K562 (cell line): ENCODE data around the gene ZNF468. TPM values are rescaled to one million over a fixed set of nuclear protein-coding genes. Genes with fewer than 3 reads are reported as not detected.

ENCODE experiments used
- ADNP ChIP-seq: fragments of 200-800 bp; sonication (Bioruptor generic); IDR thresholded peaks from 2 replicates; pipeline ENCODE4 v1.6.1; 2016; ENCODE audit warnings: missing genetic modification characterization, missing compliant biosample characterization
- BACH1 ChIP-seq: fragments of 200-800 bp; sonication (Bioruptor generic); IDR thresholded peaks from 2 replicates; pipeline ENCODE4 v1.6.1; 2016; ENCODE audit warnings: missing genetic modification characterization, missing compliant biosample characterization
- E2F3 ChIP-seq: fragments of 250-450 bp; sonication (Bioruptor Pico); IDR thresholded peaks from 2 replicates; pipeline ENCODE4 v1.4.0; 2020; ENCODE audit warnings: mild to moderate bottlenecking
- FOSL1 ChIP-seq: fragments of 200-800 bp; sonication (Bioruptor generic); conservative IDR thresholded peaks from 2 replicates; pipeline ENCODE4 v1.6.1; 2016; ENCODE audit warnings: missing genetic modification characterization, missing compliant biosample characterization
- FOXK1 ChIP-seq: sonication (generic); formaldehyde crosslinking; IDR thresholded peaks from 2 replicates; pipeline ENCODE4 v1.8.0; 2022; ENCODE audit warnings: missing genetic modification reagents, mild to moderate bottlenecking, borderline replicate concordance
- FOXP1 ChIP-seq: sonication (generic); formaldehyde crosslinking; IDR thresholded peaks from 2 replicates; pipeline ENCODE4 v1.8.0; 2022; ENCODE audit warnings: mild to moderate bottlenecking, missing genetic modification reagents
- GATAD2A ChIP-seq: fragments of 450-650 bp; IDR thresholded peaks from 2 replicates; pipeline ENCODE4 v1.6.1; 2017
- HNRNPH1 ChIP-seq: fragments of 200-400 bp; formaldehyde crosslinking; optimal IDR thresholded peaks from 2 replicates; pipeline ENCODE3; 2017; ENCODE audit warnings: low read depth, mild to moderate bottlenecking, low read length, moderate library complexity
- HNRNPK ChIP-seq: fragments of 200-400 bp; formaldehyde crosslinking; IDR thresholded peaks from one replicate; pipeline ENCODE4 v1.6.1; 2018; ENCODE audit warnings: mild to moderate bottlenecking, low read depth, low read length; ENCODE audit not compliant: poor library complexity, severe bottlenecking
- KAT2B ChIP-seq: IDR thresholded peaks from one replicate; pipeline ENCODE4 v1.6.1; 2012; ENCODE audit warnings: low read depth, mild to moderate bottlenecking, control low read depth, inconsistent platforms, low read length, moderate library complexity
- LARP7 ChIP-seq: fragments of 450-650 bp; IDR thresholded peaks from 2 replicates; pipeline ENCODE4 v1.6.1; 2016
- POLR2A ChIP-seq: fragments of 450-650 bp; conservative IDR thresholded peaks from 2 replicates; pipeline ENCODE4 v1.6.1; 2016
- SAP30 ChIP-seq: fragments of 200-600 bp; sonication (generic); IDR thresholded peaks from 2 replicates; pipeline ENCODE4 v1.6.1; 2012; ENCODE audit warnings: borderline replicate concordance, low read depth, mild to moderate bottlenecking, moderate library complexity, low read length, control low read depth, inconsistent platforms; ENCODE audit not compliant: insufficient read depth, poor library complexity, severe bottlenecking
- SMARCC2 ChIP-seq: fragments of 450-650 bp; IDR thresholded peaks from 2 replicates; pipeline ENCODE4 v1.6.1; 2017; ENCODE audit warnings: antibody characterized with exemption, moderate library complexity, mild to moderate bottlenecking, low read depth
- SOX6 ChIP-seq: fragments of 450-650 bp; IDR thresholded peaks from 2 replicates; pipeline ENCODE4 v1.6.1; 2014; ENCODE audit warnings: mild to moderate bottlenecking
- ZBTB1 ChIP-seq: sonication (generic); formaldehyde crosslinking; IDR thresholded peaks from 2 replicates; pipeline ENCODE4 v1.8.1; 2023; ENCODE audit warnings: missing genetic modification reagents, low read depth, mild to moderate bottlenecking, borderline replicate concordance
- ZBTB9 ChIP-seq: fragments of 450-650 bp; formaldehyde crosslinking; IDR thresholded peaks from 2 replicates; pipeline ENCODE4 v1.4.0; 2020; ENCODE audit warnings: mild to moderate bottlenecking, moderate library complexity
- ZNF175 ChIP-seq: fragments of 200-800 bp; sonication (Bioruptor generic); IDR thresholded peaks from 2 replicates; pipeline ENCODE4 v1.6.1; 2016; ENCODE audit warnings: low read depth, mild to moderate bottlenecking, missing genetic modification characterization, missing compliant biosample characterization
- ZNF436 ChIP-seq: fragments of 250-450, 450-650 bp; sonication (Bioruptor Pico); formaldehyde crosslinking; IDR thresholded peaks from 2 replicates; pipeline ENCODE4 v1.7.0; 2020; ENCODE audit warnings: mild to moderate bottlenecking
- ZNF717 ChIP-seq: fragments of 250-450 bp; sonication (Bioruptor Pico); IDR thresholded peaks from 2 replicates; pipeline ENCODE4 v1.5.0; 2021
- polyA plus RNA-seq, 8 experiments: library from polyadenylated mRNA; depleted of rRNA in 4 of 8; stranded (reverse) in 5 of 8; unstranded in 3 of 8; fragments of >200 nt; fragmentation: Nextera tagmentation in 2 of 8; fragmentation: Illumina TruSeq in 1 of 8; extraction: Ambion mirVana in 2 of 8; extraction: Trizol in 1 of 8; gene quantifications; 2 replicates each; pipeline versions ENCODE4 v1.2.1 to v1.2.3, GENCODE V29; 2011 to 2014; ENCODE audit warnings: inconsistent platforms in 1 of 8, missing spikeins in 1 of 8
- total RNA-seq, 7 experiments: library from RNA; depleted of rRNA in 6 of 7; stranded (reverse); fragments of >200 nt in 6 of 7; fragmentation: Illumina TruSeq in 2 of 7; extraction: Trizol in 2 of 7; gene quantifications; 2 replicates each; pipeline versions ENCODE4 v1.2.1 to v1.2.3, GENCODE V29; 2011 to 2021; ENCODE audit warnings: low replicate concordance in 1 of 7
- TF ChIP-seq, protein P1 (sequence below): fragments of 450-650 bp; IDR thresholded peaks from 2 replicates; pipeline ENCODE4 v1.7.0; 2016; ENCODE audit warnings: borderline replicate concordance
- TF ChIP-seq, protein P2 (sequence below): sonication (generic); formaldehyde crosslinking; IDR thresholded peaks from 2 replicates; pipeline ENCODE4 v1.8.0; 2022; ENCODE audit warnings: mild to moderate bottlenecking, low read depth, missing genetic modification reagents
- TF ChIP-seq, protein P3 (sequence below): fragments of 250-450 bp; sonication (Bioruptor Pico); IDR thresholded peaks from 2 replicates; pipeline ENCODE4 v1.6.1; 2021; ENCODE audit warnings: mild to moderate bottlenecking
- TF ChIP-seq, protein P4 (sequence below): sonication (generic); formaldehyde crosslinking; IDR thresholded peaks from 2 replicates; pipeline ENCODE4 v1.8.1; 2023; ENCODE audit warnings: mild to moderate bottlenecking, missing genetic modification reagents

ZNF468 gene
- total and polyA plus RNA-seq, 9 of the 15 experiments (the other 6 are each of a cell fraction or from before 2014, with no cell fraction given), result 15.9 to 36.2 (median 23.2) TPM

DNA sequence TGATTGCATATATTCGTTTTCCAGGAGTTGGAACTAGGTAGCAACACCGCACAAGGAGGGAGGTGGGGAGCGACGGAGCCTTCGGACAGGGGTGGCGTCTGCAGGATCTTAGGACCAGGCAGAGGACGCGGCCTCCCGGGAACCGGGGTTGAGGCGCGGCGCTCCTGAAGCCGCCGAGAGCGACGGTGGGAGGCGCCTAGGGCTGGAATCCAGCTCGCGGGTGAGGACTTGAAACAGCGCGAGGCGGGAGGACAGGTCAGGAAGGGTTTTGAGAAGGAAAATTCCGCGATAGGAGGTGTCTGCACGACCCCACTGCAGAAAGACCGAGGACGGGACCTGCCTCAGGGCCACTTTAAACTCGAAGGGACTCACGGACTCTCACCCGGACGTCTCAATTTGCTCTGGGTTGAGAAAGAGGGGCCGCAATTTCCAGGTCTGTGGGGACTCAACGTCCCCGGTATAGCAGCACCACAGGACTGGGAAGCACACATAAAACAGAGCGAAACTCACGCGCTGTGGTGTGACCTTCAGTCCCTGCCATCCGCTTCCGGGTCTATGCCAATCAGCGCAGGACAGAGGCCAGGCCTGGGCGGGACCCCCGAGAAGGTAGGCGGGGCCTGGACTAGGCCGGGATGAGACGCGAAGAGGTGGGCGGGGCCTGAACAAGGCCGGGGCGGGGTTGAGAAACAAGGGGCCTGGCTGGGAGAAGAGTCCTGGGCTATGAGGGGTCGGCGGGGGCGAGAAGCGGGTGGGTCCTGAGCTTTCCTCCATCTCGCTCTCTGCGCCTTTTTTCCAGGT, 39.9 kb upstream of the ZNF468 start, which contains the start of gene ZNF320 (continued):
- TF ChIP-seq, protein P1, sequence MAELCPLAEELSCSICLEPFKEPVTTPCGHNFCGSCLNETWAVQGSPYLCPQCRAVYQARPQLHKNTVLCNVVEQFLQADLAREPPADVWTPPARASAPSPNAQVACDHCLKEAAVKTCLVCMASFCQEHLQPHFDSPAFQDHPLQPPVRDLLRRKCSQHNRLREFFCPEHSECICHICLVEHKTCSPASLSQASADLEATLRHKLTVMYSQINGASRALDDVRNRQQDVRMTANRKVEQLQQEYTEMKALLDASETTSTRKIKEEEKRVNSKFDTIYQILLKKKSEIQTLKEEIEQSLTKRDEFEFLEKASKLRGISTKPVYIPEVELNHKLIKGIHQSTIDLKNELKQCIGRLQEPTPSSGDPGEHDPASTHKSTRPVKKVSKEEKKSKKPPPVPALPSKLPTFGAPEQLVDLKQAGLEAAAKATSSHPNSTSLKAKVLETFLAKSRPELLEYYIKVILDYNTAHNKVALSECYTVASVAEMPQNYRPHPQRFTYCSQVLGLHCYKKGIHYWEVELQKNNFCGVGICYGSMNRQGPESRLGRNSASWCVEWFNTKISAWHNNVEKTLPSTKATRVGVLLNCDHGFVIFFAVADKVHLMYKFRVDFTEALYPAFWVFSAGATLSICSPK, result no peak
- TF ChIP-seq SMARCC2 (no peak), ZNF175 (CRISPR knock-in tag) (no peak), KAT2B (no peak), E2F3 (no peak), ZBTB9 (CRISPR knock-in tag) (no peak), GATAD2A (no peak), LARP7 (no peak), ZBTB1 (no peak), BACH1 (tag) (no peak), SOX6 (no peak), ZNF436 (CRISPR knock-in tag) (no peak), FOSL1 (0 out of 2 replicates have a peak, but pooled peaks have one; percentile 17), HNRNPH1 (no peak), POLR2A (peak; percentile 97), FOXK1 (CRISPR knock-in tag) (0 out of 2 replicates have a peak, but pooled peaks have one; percentile 77), HNRNPK (no peak), SAP30 (peak; percentile 76), FOXP1 (CRISPR knock-in tag) (no peak), ZNF717 (CRISPR knock-in tag) (no peak), ADNP (no peak)
- TF ChIP-seq, protein P2, sequence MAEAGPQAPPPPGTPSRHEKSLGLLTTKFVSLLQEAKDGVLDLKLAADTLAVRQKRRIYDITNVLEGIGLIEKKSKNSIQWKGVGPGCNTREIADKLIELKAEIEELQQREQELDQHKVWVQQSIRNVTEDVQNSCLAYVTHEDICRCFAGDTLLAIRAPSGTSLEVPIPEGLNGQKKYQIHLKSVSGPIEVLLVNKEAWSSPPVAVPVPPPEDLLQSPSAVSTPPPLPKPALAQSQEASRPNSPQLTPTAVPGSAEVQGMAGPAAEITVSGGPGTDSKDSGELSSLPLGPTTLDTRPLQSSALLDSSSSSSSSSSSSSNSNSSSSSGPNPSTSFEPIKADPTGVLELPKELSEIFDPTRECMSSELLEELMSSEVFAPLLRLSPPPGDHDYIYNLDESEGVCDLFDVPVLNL (CRISPR knock-in tag), result no peak
- TF ChIP-seq, protein P3, sequence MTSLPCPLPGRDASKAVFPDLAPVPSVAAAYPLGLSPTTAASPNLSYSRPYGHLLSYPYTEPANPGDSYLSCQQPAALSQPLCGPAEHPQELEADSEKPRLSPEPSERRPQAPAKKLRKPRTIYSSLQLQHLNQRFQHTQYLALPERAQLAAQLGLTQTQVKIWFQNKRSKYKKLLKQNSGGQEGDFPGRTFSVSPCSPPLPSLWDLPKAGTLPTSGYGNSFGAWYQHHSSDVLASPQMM, result no peak
- TF ChIP-seq, protein P4, sequence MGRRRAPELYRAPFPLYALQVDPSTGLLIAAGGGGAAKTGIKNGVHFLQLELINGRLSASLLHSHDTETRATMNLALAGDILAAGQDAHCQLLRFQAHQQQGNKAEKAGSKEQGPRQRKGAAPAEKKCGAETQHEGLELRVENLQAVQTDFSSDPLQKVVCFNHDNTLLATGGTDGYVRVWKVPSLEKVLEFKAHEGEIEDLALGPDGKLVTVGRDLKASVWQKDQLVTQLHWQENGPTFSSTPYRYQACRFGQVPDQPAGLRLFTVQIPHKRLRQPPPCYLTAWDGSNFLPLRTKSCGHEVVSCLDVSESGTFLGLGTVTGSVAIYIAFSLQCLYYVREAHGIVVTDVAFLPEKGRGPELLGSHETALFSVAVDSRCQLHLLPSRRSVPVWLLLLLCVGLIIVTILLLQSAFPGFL (CRISPR knock-in tag), result 0 out of 2 replicates have a peak, but pooled peaks have one; percentile 28
